GM12878 (cell line): ENCODE results near the gene RENBP. TPM values are rescaled to one million over a fixed set of nuclear protein-coding genes. Genes with fewer than 3 reads are reported as not detected.

ENCODE experiments used
- ATAC-seq: fragments of 200-7000 bp; cut with Tn5 transposase; 3 replicates; pipeline ENCODE4 v1.9.1; 2020; ENCODE audit warnings: mild to moderate bottlenecking, moderate library complexity
- BruUV-seq: library from RNA; stranded (reverse); fragments of 400-500 nt; replicated peaks from 2 replicates; lab custom pipeline; 2021; lab: Mats Ljungman, UMichigan
- CTCF ChIA-PET: fragments of 300-600 bp; sonication (Branson Sonifier 250); formaldehyde crosslinking; extraction: SDS; loops from one replicate; lab custom pipeline; 2021; ENCODE audit warnings: inconsistent platforms; lab: Yijun Ruan, JAX
- POLR2A ChIA-PET: fragments of 350-600 bp; formaldehyde crosslinking; extraction: SDS; loops from one replicate; lab custom pipeline; 2021; ENCODE audit warnings: inconsistent platforms; lab: Charles Lee
- RAD21 ChIA-PET: fragments of 300-600 bp; sonication (Branson Sonifier 250); formaldehyde crosslinking; loops from one replicate; lab custom pipeline; 2023; ENCODE audit warnings: antibody characterized with exemption; ENCODE audit not compliant: unreplicated experiment; lab: Charles Lee
- SMC1A ChIA-PET: fragments of 300-600 bp; sonication (Branson Sonifier 250); formaldehyde crosslinking; loops from one replicate; lab custom pipeline; 2023; ENCODE audit not compliant: unreplicated experiment, uncharacterized antibody; lab: Charles Lee
- DNase-seq: peaks from one replicate; pipeline ENCODE4 v3.0.0-alpha.2; 2011; ENCODE audit warnings: low read depth, low spot score
- FAIRE-seq: peaks from 3 replicates; lab custom pipeline; 2011; peaks lifted over from hg19 to GRCh38; lab: Jason Lieb, UNC
- H2AFZ ChIP-seq: 2 replicates; pipeline ENCODE4 v1.6.0; 2011; ENCODE audit warnings: low read depth, low read length, control low read depth; ENCODE audit not compliant: control insufficient read depth
- H3K27ac ChIP-seq: 2 replicates; pipeline ENCODE4 v1.5.1; 2011; ENCODE audit warnings: control low read depth; ENCODE audit not compliant: control insufficient read depth, insufficient read depth
- H3K27me3 ChIP-seq, 2 experiments: replicated peaks in 1 of 2; 2 replicates each; pipeline versions ENCODE4 v1.6.0 to v1.6.1; 2011; ENCODE audit warnings: low read length in 1 of 2; ENCODE audit not compliant: control insufficient read depth in 2 of 2, insufficient read depth in 2 of 2
- H3K36me3 ChIP-seq, 2 experiments: 2 replicates each; pipeline ENCODE4 v1.5.1; 2011; ENCODE audit warnings: low read length in 1 of 2; ENCODE audit not compliant: control insufficient read depth in 2 of 2, insufficient read depth in 2 of 2
- H3K4me1 ChIP-seq: 2 replicates; pipeline ENCODE4 v1.6.1; 2011; ENCODE audit warnings: mild to moderate bottlenecking, low read length, moderate library complexity, mixed read lengths; ENCODE audit not compliant: control insufficient read depth, insufficient read depth
- H3K4me2 ChIP-seq: 2 replicates; pipeline ENCODE4 v1.6.0; 2011; ENCODE audit warnings: control low read depth; ENCODE audit not compliant: control insufficient read depth, insufficient read depth
- H3K4me3 ChIP-seq: fragments of 200-600 bp; sonication (generic); 2 replicates; pipeline ENCODE4 v1.5.1; 2016
- H3K79me2 ChIP-seq: 2 replicates; pipeline ENCODE4 v1.6.0; 2011; ENCODE audit warnings: low read length; ENCODE audit not compliant: control insufficient read depth, insufficient read depth
- H3K9ac ChIP-seq: 2 replicates; pipeline ENCODE4 v1.8.0; 2011; ENCODE audit warnings: low read length, control low read depth, mixed read lengths; ENCODE audit not compliant: control insufficient read depth, insufficient read depth
- H3K9me3 ChIP-seq: replicated peaks from 3 replicates; pipeline ENCODE4 v1.5.1; 2011; ENCODE audit warnings: mild to moderate bottlenecking, low read length; ENCODE audit not compliant: control insufficient read depth, insufficient read depth
- H4K20me1 ChIP-seq: 2 replicates; pipeline ENCODE4 v1.6.0; 2011; ENCODE audit not compliant: control insufficient read depth, insufficient read depth
- BCL11A ChIP-seq: IDR thresholded peaks from 2 replicates; pipeline ENCODE4 v1.6.1; 2011; ENCODE audit warnings: low read depth, low read length
- HDGF ChIP-seq: fragments of 450-650 bp; IDR thresholded peaks from 2 replicates; pipeline ENCODE4 v1.6.1; 2016; ENCODE audit warnings: antibody characterized with exemption
- IKZF2 ChIP-seq, 2 experiments: fragments of 450-650 bp; IDR thresholded peaks; 2 replicates each; pipeline ENCODE4 v1.6.1; 2017; ENCODE audit warnings: mild to moderate bottlenecking in 2 of 2, moderate library complexity in 2 of 2
- MTA3 ChIP-seq: IDR thresholded peaks from 2 replicates; pipeline ENCODE4 v1.6.1; 2012; ENCODE audit warnings: low read length, inconsistent platforms, borderline replicate concordance
- TCF7 ChIP-seq: IDR thresholded peaks from 2 replicates; pipeline ENCODE4 v1.6.1; 2014; ENCODE audit warnings: antibody characterized with exemption, borderline replicate concordance
- WGBS: methylation state at CpG from one replicate; pipeline ENCODE4 v1.1.6; 2016; ENCODE audit warnings: low lambda C conversion rate; ENCODE audit not compliant: insufficient replicate concordance, insufficient coverage; ENCODE audit errors: missing lambda C conversion rate; 5-methylcytosine and 5-hydroxymethylcytosine counted together
- in situ Hi-C: fragments of 300-500 bp; cut with MboI; formaldehyde crosslinking; loops from 9 replicates; pipeline ENCODE4 v1.14.3; 2018; ENCODE audit warnings: mixed read lengths
- intact Hi-C: fragments of 100-400 bp; cut with micrococcal nuclease; formaldehyde crosslinking; loops from one replicate; pipeline ENCODE4 v1.14.2; 2022; ENCODE audit not compliant: unreplicated experiment
- polyA plus RNA-seq, 11 experiments: library from polyadenylated mRNA; depleted of rRNA in 4 of 11; unstranded in 6 of 11; stranded (reverse) in 5 of 11; fragments of >200 nt; fragmentation: Nextera tagmentation in 4 of 11; fragmentation: Illumina TruSeq in 1 of 11; extraction: Ambion mirVana in 4 of 11; extraction: Trizol in 1 of 11; gene quantifications; 1 replicate in 1 of 11; 2 replicates in 10 of 11; pipeline versions ENCODE4 v1.2.1 to v1.2.3, GENCODE V29; 2011 to 2016; ENCODE audit warnings: inconsistent platforms in 2 of 11, missing spikeins in 2 of 11, low read depth in 1 of 11
- total RNA-seq, 4 experiments: library from RNA; depleted of rRNA in 3 of 4; stranded (reverse); fragments of >200 nt in 3 of 4; fragmentation: Illumina TruSeq in 1 of 4; extraction: Trizol in 1 of 4; gene quantifications; 2 replicates each; pipeline versions ENCODE4 v1.2.1 to v1.2.3, GENCODE V29; 2013 to 2021
- TF ChIP-seq, protein P1 (sequence below): IDR thresholded peaks from 2 replicates; pipeline ENCODE4 v1.6.1; 2012; ENCODE audit warnings: low read depth, low read length, improper control_type of control experiment
- TF ChIP-seq, protein P2 (sequence below): fragments of 450-650 bp; IDR thresholded peaks from 2 replicates; pipeline ENCODE4 v1.6.1; 2018; ENCODE audit warnings: mild to moderate bottlenecking, low read depth, moderate library complexity; ENCODE audit not compliant: partially characterized antibody
- TF ChIP-seq, protein P3 (sequence below): fragments of 450-650 bp; IDR thresholded peaks from 2 replicates; pipeline ENCODE4 v1.6.1; 2016; ENCODE audit warnings: mild to moderate bottlenecking

The RENBP gene
- total and polyA plus RNA-seq, 10 of the 15 experiments (the other 5 are each of a cell fraction or from before 2014, with no cell fraction given) = 0.36 to 4.9 (median 1.8) TPM; not detected in 3

DNA sequence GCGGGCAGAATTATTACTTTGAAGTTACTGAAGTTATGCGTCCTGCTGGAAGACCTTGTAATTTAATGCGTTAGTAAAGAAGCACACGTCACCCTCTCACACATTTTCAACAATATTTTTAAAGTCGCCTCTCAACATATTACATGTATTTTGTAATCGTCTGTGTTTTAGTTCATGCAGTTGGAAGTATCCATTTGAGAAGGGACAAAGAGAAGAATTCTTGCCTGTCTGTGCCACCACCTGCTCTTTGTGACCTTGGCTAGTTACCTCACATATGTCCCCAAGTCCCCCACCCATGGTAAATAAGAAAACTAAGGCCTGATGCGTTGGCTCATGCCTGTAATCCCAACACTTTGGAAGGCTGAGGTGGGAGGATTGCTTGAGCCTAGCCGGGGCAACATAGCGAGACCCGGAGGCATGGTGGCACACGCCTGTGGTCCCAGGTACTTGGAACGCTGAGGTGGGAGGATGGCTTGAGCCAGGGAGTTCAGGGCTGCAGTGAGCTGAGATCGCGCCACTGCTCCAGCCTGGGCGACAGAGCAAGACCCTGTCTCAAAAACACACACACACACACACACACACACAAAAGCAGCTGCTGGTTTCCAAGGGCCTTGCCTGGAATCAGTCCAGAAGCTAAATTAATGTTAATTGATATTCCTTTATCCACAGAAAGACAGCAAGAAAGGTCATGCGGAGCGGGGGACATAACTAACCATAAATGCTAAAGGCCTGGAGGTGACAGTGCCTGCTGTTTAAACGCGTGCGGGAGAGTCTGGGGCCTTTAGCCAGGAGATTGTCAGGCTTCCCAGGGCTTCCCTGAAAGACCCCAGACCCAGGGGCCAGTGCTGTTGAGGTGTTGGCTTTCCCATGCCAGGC lies 28.9 kb upstream of the RENBP start:
- in situ Hi-C loops = no loop called here
- ChIA-PET RAD21 (interaction anchor here (0.6 to 2.2 kb wide), 7 partner anchors 11 to 47 kb away, joined by 3 to 11 read pairs (median 3); no protein-coding TSS in a partner anchor), CTCF (interaction anchor here (0.6 to 1.5 kb wide), 4 partner anchors 8 to 79 kb away, joined by 3 to 6 read pairs (median 3); no protein-coding TSS in a partner anchor), POLR2A (interaction anchor here (0.7 to 7.9 kb wide), 10 partner anchors 8 to 68 kb away, joined by 3 to 68 read pairs (median 4); partner anchors contain the start of gene ARHGAP4), SMC1A (interaction anchor here (1.3 kb wide), 2 partner anchors 8 to 30 kb away, joined by 5 to 6 read pairs; no protein-coding TSS in a partner anchor)
- Histone ChIP-seq H3K36me3 (no peaks in the 10 kb centered on the region; a peak in 1 of 4 replicates), H3K9me3 (no peaks in the 10 kb centered on the region), H3K4me2 (peak overlapping the region; percentile 89), H3K4me1 (peaks cover 10% of the 10 kb centered on the region), H3K27ac (peak overlapping the region; percentile 99), H2AFZ (peak overlapping the region; percentile 41), H3K9ac (peak overlapping the region; percentile 96), H3K27me3 (no peaks in the 10 kb centered on the region), H3K4me3 (peak overlapping the region; percentile 74), H3K79me2 (peaks cover 44% of the 10 kb centered on the region), H4K20me1 (no peaks in the 10 kb centered on the region)
- intact Hi-C loops = loop anchor here (5.0 kb wide), 1 partner anchor 124 kb away; the partner anchor contains the start of gene MECP2
- TSS peak; percentile 89 for BruUV-seq
- ATAC-seq (no peak), FAIRE-seq (no peak), DNase-seq (no peak)
- 54% methylated on average over 20 of the region's 20 CpGs for WGBS
- TF ChIP-seq, protein P1, sequence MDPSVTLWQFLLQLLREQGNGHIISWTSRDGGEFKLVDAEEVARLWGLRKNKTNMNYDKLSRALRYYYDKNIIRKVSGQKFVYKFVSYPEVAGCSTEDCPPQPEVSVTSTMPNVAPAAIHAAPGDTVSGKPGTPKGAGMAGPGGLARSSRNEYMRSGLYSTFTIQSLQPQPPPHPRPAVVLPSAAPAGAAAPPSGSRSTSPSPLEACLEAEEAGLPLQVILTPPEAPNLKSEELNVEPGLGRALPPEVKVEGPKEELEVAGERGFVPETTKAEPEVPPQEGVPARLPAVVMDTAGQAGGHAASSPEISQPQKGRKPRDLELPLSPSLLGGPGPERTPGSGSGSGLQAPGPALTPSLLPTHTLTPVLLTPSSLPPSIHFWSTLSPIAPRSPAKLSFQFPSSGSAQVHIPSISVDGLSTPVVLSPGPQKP = no peak
- TF ChIP-seq, protein P2, sequence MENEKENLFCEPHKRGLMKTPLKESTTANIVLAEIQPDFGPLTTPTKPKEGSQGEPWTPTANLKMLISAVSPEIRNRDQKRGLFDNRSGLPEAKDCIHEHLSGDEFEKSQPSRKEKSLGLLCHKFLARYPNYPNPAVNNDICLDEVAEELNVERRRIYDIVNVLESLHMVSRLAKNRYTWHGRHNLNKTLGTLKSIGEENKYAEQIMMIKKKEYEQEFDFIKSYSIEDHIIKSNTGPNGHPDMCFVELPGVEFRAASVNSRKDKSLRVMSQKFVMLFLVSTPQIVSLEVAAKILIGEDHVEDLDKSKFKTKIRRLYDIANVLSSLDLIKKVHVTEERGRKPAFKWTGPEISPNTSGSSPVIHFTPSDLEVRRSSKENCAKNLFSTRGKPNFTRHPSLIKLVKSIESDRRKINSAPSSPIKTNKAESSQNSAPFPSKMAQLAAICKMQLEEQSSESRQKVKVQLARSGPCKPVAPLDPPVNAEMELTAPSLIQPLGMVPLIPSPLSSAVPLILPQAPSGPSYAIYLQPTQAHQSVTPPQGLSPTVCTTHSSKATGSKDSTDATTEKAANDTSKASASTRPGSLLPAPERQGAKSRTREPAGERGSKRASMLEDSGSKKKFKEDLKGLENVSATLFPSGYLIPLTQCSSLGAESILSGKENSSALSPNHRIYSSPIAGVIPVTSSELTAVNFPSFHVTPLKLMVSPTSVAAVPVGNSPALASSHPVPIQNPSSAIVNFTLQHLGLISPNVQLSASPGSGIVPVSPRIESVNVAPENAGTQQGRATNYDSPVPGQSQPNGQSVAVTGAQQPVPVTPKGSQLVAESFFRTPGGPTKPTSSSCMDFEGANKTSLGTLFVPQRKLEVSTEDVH = no peak
- 0 out of 4 replicates have a peak, but pooled peaks of 1 of the 2 experiments have one; percentile 6 for TF ChIP-seq IKZF2 (IDR thresholded peaks at IDR 0.05)
- no peak for TF ChIP-seq TCF7
- TF ChIP-seq HDGF = 0 out of 2 replicates have a peak, but pooled peaks have one; percentile 32
- no peak for TF ChIP-seq BCL11A
- peak; percentile 78; the same call in 1 of the 2 replicates for TF ChIP-seq MTA3
- TF ChIP-seq, protein P3, sequence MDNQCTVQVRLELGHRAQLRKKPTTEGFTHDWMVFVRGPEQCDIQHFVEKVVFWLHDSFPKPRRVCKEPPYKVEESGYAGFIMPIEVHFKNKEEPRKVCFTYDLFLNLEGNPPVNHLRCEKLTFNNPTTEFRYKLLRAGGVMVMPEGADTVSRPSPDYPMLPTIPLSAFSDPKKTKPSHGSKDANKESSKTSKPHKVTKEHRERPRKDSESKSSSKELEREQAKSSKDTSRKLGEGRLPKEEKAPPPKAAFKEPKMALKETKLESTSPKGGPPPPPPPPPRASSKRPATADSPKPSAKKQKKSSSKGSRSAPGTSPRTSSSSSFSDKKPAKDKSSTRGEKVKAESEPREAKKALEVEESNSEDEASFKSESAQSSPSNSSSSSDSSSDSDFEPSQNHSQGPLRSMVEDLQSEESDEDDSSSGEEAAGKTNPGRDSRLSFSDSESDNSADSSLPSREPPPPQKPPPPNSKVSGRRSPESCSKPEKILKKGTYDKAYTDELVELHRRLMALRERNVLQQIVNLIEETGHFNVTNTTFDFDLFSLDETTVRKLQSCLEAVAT = peak; percentile 75; the same call in 1 of the 2 replicates
